Mucosa of rectum (tissue), 2 donors: ENCODE data around the gene DHRS11.

Source experiments
- H3K27ac ChIP-seq, 2 donors: one replicate each; pipeline ENCODE4 v1.7.0; 2013; ENCODE audit warnings: inconsistent platforms in 2 of 2, low read depth in 2 of 2, low read length in 2 of 2
- H3K27me3 ChIP-seq, 2 donors: one replicate each; pipeline ENCODE4 v1.7.0; 2013; ENCODE audit warnings: low read length in 2 of 2; ENCODE audit not compliant: control insufficient read depth in 2 of 2, insufficient read depth in 2 of 2
- H3K36me3 ChIP-seq, 2 donors: one replicate each; pipeline ENCODE4 v1.7.0; 2013; ENCODE audit warnings: low read length in 2 of 2; ENCODE audit not compliant: control insufficient read depth in 2 of 2, insufficient read depth in 2 of 2
- H3K4me1 ChIP-seq, 2 donors: one replicate each; pipeline ENCODE4 v1.7.0; 2013; ENCODE audit warnings: low read length in 2 of 2, mild to moderate bottlenecking in 1 of 2; ENCODE audit not compliant: control insufficient read depth in 2 of 2, insufficient read depth in 2 of 2
- H3K4me3 ChIP-seq, 2 donors: one replicate each; pipeline ENCODE4 v1.7.0; 2013; ENCODE audit warnings: low read length in 2 of 2
- H3K9ac ChIP-seq, 2 donors: one replicate each; pipeline ENCODE4 v1.7.0; 2013; ENCODE audit warnings: low read length in 2 of 2, low read depth in 1 of 2, mild to moderate bottlenecking in 1 of 2
- H3K9me3 ChIP-seq, 2 donors: one replicate each; pipeline ENCODE4 v1.7.0; 2013; ENCODE audit warnings: low read length in 2 of 2; ENCODE audit not compliant: control insufficient read depth in 2 of 2
- donor health status: healthy.
- donor health status: Normal muscosa, but diverticular disease.

The DHRS11 gene

GRCh38 chr17:36629252-36629847, 37.7 kb downstream of the DHRS11 start:
- H3K27me3 ChIP-seq, result no peaks in the 10 kb centered on the region
- no peak overlapping the region for H3K9ac ChIP-seq
- no peak overlapping the region for H3K4me3 ChIP-seq
- no peak overlapping the region for H3K27ac ChIP-seq
- H3K36me3 ChIP-seq, result no peaks in the 10 kb centered on the region
- H3K4me1 ChIP-seq, result no peaks in the 10 kb centered on the region
- no peaks in the 10 kb centered on the region for H3K9me3 ChIP-seq

DNA sequence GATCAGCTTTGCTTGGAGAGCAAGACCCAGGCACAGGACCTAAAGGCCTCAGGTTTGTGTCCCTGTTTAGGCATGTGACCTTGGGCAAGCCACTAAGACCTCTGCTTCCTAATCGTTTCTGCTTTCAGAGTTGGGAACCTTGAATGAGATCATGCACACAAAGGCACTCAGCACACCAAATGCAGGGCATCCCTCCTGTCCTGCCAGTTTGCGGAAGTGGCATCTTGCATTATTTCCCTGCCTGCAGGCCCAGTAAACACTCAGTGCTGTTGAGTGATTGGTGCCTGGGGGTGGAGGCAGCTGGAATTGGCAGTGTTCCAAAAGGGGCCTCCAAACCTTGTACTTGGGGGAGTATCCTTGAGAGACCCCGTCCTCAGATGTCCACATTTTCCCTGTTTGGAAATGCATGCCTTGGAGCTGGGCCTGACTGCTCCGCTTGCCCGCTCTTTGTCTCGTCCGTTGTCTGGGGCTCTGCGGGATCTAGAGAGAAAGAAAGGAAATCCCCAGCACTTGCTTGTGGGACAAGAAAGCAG, 38.4 kb downstream of the DHRS11 start:
- H3K9ac ChIP-seq, result no peak overlapping the region
- no peaks in the 10 kb centered on the region for H3K27me3 ChIP-seq
- no peak overlapping the region for H3K4me3 ChIP-seq
- no peaks in the 10 kb centered on the region for H3K4me1 ChIP-seq
- no peaks in the 10 kb centered on the region for H3K9me3 ChIP-seq
- no peaks in the 10 kb centered on the region for H3K36me3 ChIP-seq
- H3K27ac ChIP-seq, result no peak overlapping the region

DNA sequence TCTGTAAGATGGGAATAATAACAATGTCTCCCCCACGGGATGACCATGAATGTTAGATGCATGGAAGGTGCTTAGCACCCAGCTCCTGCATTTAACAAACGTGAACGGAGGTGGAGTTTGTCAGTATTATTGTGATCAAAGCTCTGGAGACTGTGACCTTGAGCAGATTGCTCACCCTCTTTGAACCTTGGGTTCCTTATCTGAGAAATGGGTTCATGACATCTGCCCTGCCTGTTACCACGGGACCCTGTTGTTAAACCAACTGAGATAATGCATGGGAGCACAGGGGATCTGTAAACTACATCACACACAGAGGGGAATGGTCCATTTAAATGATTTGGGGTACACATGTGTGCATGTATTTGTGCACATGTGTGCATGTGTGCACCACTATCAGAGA, 39.3 kb downstream of the DHRS11 start:
- Histone ChIP-seq H3K36me3 (no peaks in the 10 kb centered on the region), H3K4me1 (no peaks in the 10 kb centered on the region), H3K27ac (no peak overlapping the region), H3K27me3 (no peaks in the 10 kb centered on the region), H3K9me3 (no peaks in the 10 kb centered on the region), H3K9ac (no peak overlapping the region), H3K4me3 (no peak overlapping the region)

GRCh38 chr17:36632916-36633771, 41.5 kb downstream of the DHRS11 start:
- no peak overlapping the region for H3K4me3 ChIP-seq
- H3K36me3 ChIP-seq, result no peaks in the 10 kb centered on the region
- no peak overlapping the region for H3K9ac ChIP-seq
- H3K4me1 ChIP-seq, result no peaks in the 10 kb centered on the region
- H3K9me3 ChIP-seq, result no peaks in the 10 kb centered on the region
- no peaks in the 10 kb centered on the region for H3K27me3 ChIP-seq
- no peak overlapping the region for H3K27ac ChIP-seq

GRCh38 chr17:36640346-36640745, 48.7 kb downstream of the DHRS11 start:
- H3K27me3 ChIP-seq, result peaks cover 19 to 22% of the 10 kb centered on the region in 2 donors
- no peak overlapping the region for H3K27ac ChIP-seq

GRCh38 chr17:36640836-36641235, 49.2 kb downstream of the DHRS11 start:
- H3K4me3 ChIP-seq, result no peak overlapping the region
- peaks cover 22% of the 10 kb centered on the region in 2 donors for H3K27me3 ChIP-seq
- H3K9ac ChIP-seq, result no peak overlapping the region
- H3K9me3 ChIP-seq, result no peaks in the 10 kb centered on the region
- H3K4me1 ChIP-seq, result peaks cover 11 to 12% of the 10 kb centered on the region in 2 donors
- no peak overlapping the region for H3K27ac ChIP-seq
- no peaks in the 10 kb centered on the region for H3K36me3 ChIP-seq

More at GRCh38 chr17:36640346-36640745, 48.7 kb downstream of the DHRS11 start:
- Histone ChIP-seq H3K9ac (no peak overlapping the region), H3K36me3 (no peaks in the 10 kb centered on the region), H3K4me3 (no peak overlapping the region), H3K9me3 (no peaks in the 10 kb centered on the region), H3K4me1 (peaks cover 10 to 11% of the 10 kb centered on the region in 2 donors)

DNA sequence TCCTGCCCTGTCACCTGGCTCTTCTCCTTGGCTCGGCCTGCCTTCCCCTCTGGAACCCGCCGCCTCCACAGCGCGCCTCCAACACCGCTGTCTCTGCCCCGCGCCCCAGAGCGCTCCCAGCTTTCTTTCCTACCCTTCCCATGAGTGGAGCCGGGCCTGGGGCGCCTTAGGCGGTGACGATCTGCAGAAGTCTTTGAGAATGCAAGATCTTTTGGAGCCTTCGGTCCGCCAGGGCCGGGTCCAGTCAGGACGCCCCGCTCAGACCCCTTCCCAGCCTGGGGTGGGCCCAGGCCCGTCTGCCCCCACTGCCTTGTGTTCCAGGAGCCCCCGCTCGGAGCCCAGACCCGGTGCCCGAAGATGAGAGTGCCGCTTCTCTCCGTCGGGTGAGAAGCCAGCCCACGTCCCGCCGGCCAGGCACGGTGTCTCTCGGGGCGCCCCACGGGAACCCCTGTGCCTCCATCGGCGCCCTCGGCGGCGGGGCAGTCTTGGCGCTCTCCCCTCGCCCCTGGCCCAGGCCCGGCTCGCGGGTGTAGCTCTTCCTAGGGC, 49.7 kb downstream of the DHRS11 start:
- peaks cover 22 to 26% of the 10 kb centered on the region in 2 donors for H3K27me3 ChIP-seq
- peaks cover 12 to 15% of the 10 kb centered on the region in 2 donors for H3K4me1 ChIP-seq
- H3K4me3 ChIP-seq, result peak overlapping the region in 1 of 2 donors; percentile 22
- no peak overlapping the region for H3K27ac ChIP-seq
- H3K36me3 ChIP-seq, result no peaks in the 10 kb centered on the region
- no peak overlapping the region for H3K9ac ChIP-seq
- H3K9me3 ChIP-seq, result no peaks in the 10 kb centered on the region

DNA sequence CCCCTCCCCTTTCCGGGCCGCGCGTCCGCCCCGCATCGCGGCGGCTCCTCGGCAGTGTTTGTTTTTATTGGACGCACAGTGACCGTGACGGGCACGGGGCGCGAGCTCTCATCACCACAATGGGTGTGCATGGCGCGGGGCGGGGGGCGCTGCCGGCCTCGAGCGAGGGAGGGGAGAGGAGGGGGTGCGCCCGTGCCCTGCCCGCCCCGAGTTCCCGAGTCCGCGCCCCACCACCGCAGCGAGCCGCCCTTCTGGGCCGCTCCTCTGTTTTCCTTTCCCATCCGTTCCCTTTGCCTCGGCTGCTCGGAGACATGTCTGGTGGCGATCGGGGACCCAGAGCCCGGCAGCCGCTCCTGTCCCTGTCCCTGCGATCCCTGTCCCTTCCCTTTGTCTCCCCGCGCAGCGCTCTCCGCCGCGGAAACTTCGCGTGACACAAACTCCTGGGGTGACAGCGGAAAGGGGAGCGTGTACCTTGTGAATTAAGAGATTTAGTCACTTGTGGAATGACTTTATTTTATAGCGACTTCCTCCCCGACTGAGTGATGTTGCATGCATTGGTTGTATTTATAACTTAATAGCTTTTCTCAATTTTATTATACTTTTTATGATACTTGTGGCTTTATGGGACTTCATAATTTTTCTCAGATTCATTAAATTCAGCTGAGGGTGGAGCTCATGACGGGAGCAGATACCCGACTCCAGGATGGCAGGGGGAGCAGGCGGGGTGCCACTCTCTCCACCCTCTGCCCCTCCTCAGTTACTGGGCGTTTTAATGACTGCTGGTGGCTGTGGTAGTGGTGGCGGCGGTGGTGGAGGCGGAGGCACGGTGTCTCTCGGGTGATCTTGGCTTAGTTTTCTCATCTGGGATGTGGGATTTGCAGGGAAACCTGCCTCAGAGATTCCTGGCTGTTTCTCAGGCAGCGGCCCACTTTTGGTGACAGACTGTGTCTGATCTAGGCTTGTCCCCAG, 50.5 kb downstream of the DHRS11 start:
- H3K9ac ChIP-seq, result peak overlapping the region in 1 of 2 donors; percentile 19
- H3K4me1 ChIP-seq, result peaks cover 12 to 15% of the 10 kb centered on the region in 2 donors
- no peaks in the 10 kb centered on the region for H3K36me3 ChIP-seq
- peak overlapping the region; percentile 32 to 37 for H3K27ac ChIP-seq
- peaks cover 22 to 28% of the 10 kb centered on the region in 2 donors for H3K27me3 ChIP-seq
- no peaks in the 10 kb centered on the region for H3K9me3 ChIP-seq
- H3K4me3 ChIP-seq, result peak overlapping the region; percentile 22 to 61

GRCh38 chr17:36643086-36643685, 51.5 kb downstream of the DHRS11 start:
- Histone ChIP-seq H3K27ac (no peak overlapping the region), H3K4me1 (peaks cover 12 to 15% of the 10 kb centered on the region in 2 donors), H3K9me3 (no peaks in the 10 kb centered on the region), H3K27me3 (peaks cover 25 to 28% of the 10 kb centered on the region in 2 donors), H3K36me3 (no peaks in the 10 kb centered on the region), H3K9ac (peak overlapping the region in 1 of 2 donors; percentile 19), H3K4me3 (peak overlapping the region in 1 of 2 donors; percentile 22)
